HG02938 (cell line): Measurements from ENCODE around the gene SLC25A22.

Experiments used
- ATAC-seq: cut with Tn5 transposase; IDR thresholded peaks from one replicate; pipeline ENCODE4 v1.9.1; 2021; ENCODE audit warnings: mild to moderate bottlenecking, moderate library complexity; ENCODE audit not compliant: unreplicated experiment

SLC25A22 gene

GRCh38 chr11:823441-824291 is 25.6 kb upstream of the SLC25A22 start:
- ATAC-seq: no peak

GRCh38 chr11:821512-822371 is 23.7 kb upstream of the SLC25A22 start:
- no peak for ATAC-seq

GRCh38 chr11:820655-821511 is 22.8 kb upstream of the SLC25A22 start:
- ATAC-seq: no peak

GRCh38 chr11:819943-820649 is 22.0 kb upstream of the SLC25A22 start:
- ATAC-seq: peak; percentile 56

GRCh38 chr11:819129-819931 is 21.2 kb upstream of the SLC25A22 start:
- peak; percentile 43 for ATAC-seq

- no peak for ATAC-seq
Measured at GRCh38 chr11:818396-819128, 20.5 kb upstream of the SLC25A22 start, which contains the start of gene PNPLA2. TSS of gene PNPLA2 (plus strand) at chr11:818914. CDS start at chr11:819719, 805 bp downstream.

- ATAC-seq: no peak
Measured at GRCh38 chr11:816433-816779, 18.3 kb upstream of the SLC25A22 start.

- ATAC-seq: no peak
Measured at GRCh38 chr11:815675-816432, 17.8 kb upstream of the SLC25A22 start.

- ATAC-seq: no peak
Measured at GRCh38 chr11:813456-814096, 15.5 kb upstream of the SLC25A22 start.

- no peak for ATAC-seq
Measured at GRCh38 chr11:813072-813455, 15.0 kb upstream of the SLC25A22 start.

GRCh38 chr11:812390-812789 is 14.3 kb upstream of the SLC25A22 start:
- no peak for ATAC-seq

GRCh38 chr11:811446-812245 is 13.6 kb upstream of the SLC25A22 start:
- no peak for ATAC-seq

GRCh38 chr11:810040-810567 is 12.0 kb upstream of the SLC25A22 start:
- no peak for ATAC-seq

- ATAC-seq: peak; percentile 72
Measured at GRCh38 chr11:809287-810039, 11.4 kb upstream of the SLC25A22 start, which contains the start of gene RPLP2. TSS of gene RPLP2 (plus strand) at chr11:809967. CDS start at chr11:810235, 268 bp downstream.

GRCh38 chr11:808427-809286 is 10.6 kb upstream of the SLC25A22 start:
- ATAC-seq: no peak
